Endothelial cell (in vitro differentiated cells): ENCODE results near the gene KIF3B. TPM values are rescaled to one million over a fixed set of nuclear protein-coding genes. Genes with fewer than 3 reads are reported as not detected.
"Not testable (repeated sequence)": the region's sequence is repeated elsewhere in the genome, so short reads cannot be mapped to it uniquely, and the experiment has no call there.

ENCODE experiments used
- DNase-seq: peaks from one replicate; pipeline ENCODE4 v3.0.0; 2021; ENCODE audit warnings: low spot score
- H3K27ac Mint-ChIP-seq: one replicate; pipeline ENCODE4 v1.8.0; 2021; ENCODE audit warnings: mixed read lengths, inconsistent platforms; ENCODE audit not compliant: unreplicated experiment
- H3K27me3 Mint-ChIP-seq: one replicate; pipeline ENCODE4 v1.8.0; 2021; ENCODE audit warnings: mild to moderate bottlenecking, moderate library complexity, mixed read lengths, inconsistent platforms; ENCODE audit not compliant: unreplicated experiment
- H3K36me3 Mint-ChIP-seq: one replicate; pipeline ENCODE4 v1.8.0; 2021; ENCODE audit warnings: mild to moderate bottlenecking, low read depth, mixed read lengths, inconsistent platforms; ENCODE audit not compliant: unreplicated experiment
- H3K4me1 Mint-ChIP-seq: one replicate; pipeline ENCODE4 v1.8.0; 2021; ENCODE audit warnings: mild to moderate bottlenecking, mixed read lengths, inconsistent platforms; ENCODE audit not compliant: unreplicated experiment
- H3K4me3 Mint-ChIP-seq: one replicate; pipeline ENCODE4 v1.8.0; 2021; ENCODE audit warnings: mild to moderate bottlenecking, mixed read lengths, inconsistent platforms; ENCODE audit not compliant: unreplicated experiment
- H3K9me3 Mint-ChIP-seq: one replicate; pipeline ENCODE4 v1.8.0; 2021; ENCODE audit warnings: mixed read lengths, inconsistent platforms; ENCODE audit not compliant: unreplicated experiment
- CTCF ChIP-seq: fragments of 200-600 bp; sonication (generic); IDR thresholded peaks from one replicate; pipeline ENCODE4 v1.5.0; 2021; ENCODE audit warnings: antibody characterized with exemption; ENCODE audit not compliant: unreplicated experiment
- total RNA-seq: library from RNA; stranded (reverse); fragmentation: NEBNext Ultra II Directional; extraction: Animal tissue kit (Norgen Biotek cat#: 25700); gene quantifications from one replicate; pipeline ENCODE4 v1.2.1, GENCODE V29; 2021; ENCODE audit not compliant: unreplicated experiment

Gene KIF3B
- total RNA-seq, 1 donor from 2014 or later, result 34.7 TPM

GRCh38 chr20:32382102-32382950 lies 104.9 kb downstream of the KIF3B start:
- DNase-seq, result no peak
- TF ChIP-seq CTCF, result no peak
- H3K4me1 Mint-ChIP-seq, result peaks cover 9% of the 10 kb centered on the region
- H3K36me3 Mint-ChIP-seq, result peaks cover 4% of the 10 kb centered on the region
- H3K27me3 Mint-ChIP-seq, result no peaks in the 10 kb centered on the region
- H3K9me3 Mint-ChIP-seq, result no peaks in the 10 kb centered on the region
- no peak overlapping the region for H3K4me3 Mint-ChIP-seq
- H3K27ac Mint-ChIP-seq, result no peak overlapping the region

- H3K27ac Mint-ChIP-seq, H3K9me3 Mint-ChIP-seq: not testable (repeated sequence)
Observed at GRCh38 chr20:32383441-32383840, 106.0 kb downstream of the KIF3B start.

More at GRCh38 chr20:32383441-32383840, 106.0 kb downstream of the KIF3B start:
- not testable (repeated sequence) for H3K4me3 Mint-ChIP-seq, H3K27me3 Mint-ChIP-seq, H3K4me1 Mint-ChIP-seq, DNase-seq, H3K36me3 Mint-ChIP-seq

Other genes starting within 250 kb of the KIF3B start
- 0.54 TPM for gene HCK, start 225.4 kb upstream of the KIF3B start, total RNA-seq
- gene TM9SF4, start 167.9 kb upstream of the KIF3B start, total RNA-seq, result 46.0 TPM
- gene PLAGL2, start 69.9 kb upstream of the KIF3B start, total RNA-seq, result 23.7 TPM
- 43.5 TPM for gene POFUT1, start 69.8 kb upstream of the KIF3B start, total RNA-seq
- gene ASXL1, start 80.7 kb downstream of the KIF3B start, total RNA-seq, result 90.8 TPM